Activated CD8-positive, alpha-beta memory T cell treated with anti-CD3 and anti-CD28 coated beads, Interleukin-2, amount 50 U/mL, for 1 hour (primary cell): Measurements from ENCODE around the gene LRRK1.

ENCODE experiments used
- DNase-seq: peaks from one replicate; pipeline ENCODE4 v3.0.0-alpha.2; 2020; ENCODE audit errors: extremely low read depth

The LRRK1 gene

GRCh38 chr15:101056366-101057334 is 137.5 kb downstream of the LRRK1 start:
- DNase-seq: no peak

GRCh38 chr15:101057841-101058407 is 138.8 kb downstream of the LRRK1 start:
- DNase-seq: no peak

- no peak for DNase-seq
These were observed 139.6 kb downstream of the LRRK1 start for GRCh38 chr15:101058735-101059134.

- DNase-seq: no peak
These were observed 140.5 kb downstream of the LRRK1 start for GRCh38 chr15:101059381-101060341.

- no peak for DNase-seq
These were observed 141.7 kb downstream of the LRRK1 start for GRCh38 chr15:101060576-101061551.

- DNase-seq: no peak
These were observed 142.9 kb downstream of the LRRK1 start for GRCh38 chr15:101062063-101062462.

- no peak for DNase-seq
These were observed 143.5 kb downstream of the LRRK1 start for GRCh38 chr15:101062471-101063171.

GRCh38 chr15:101063212-101063611 is 144.1 kb downstream of the LRRK1 start:
- DNase-seq: no peak

- no peak for DNase-seq
These were observed 145.0 kb downstream of the LRRK1 start for GRCh38 chr15:101063891-101064794.

GRCh38 chr15:101064795-101065569 is 145.8 kb downstream of the LRRK1 start:
- DNase-seq: no peak

- DNase-seq: no peak
These were observed 146.5 kb downstream of the LRRK1 start for GRCh38 chr15:101065570-101066221.

GRCh38 chr15:101066501-101067408 is 147.6 kb downstream of the LRRK1 start:
- no peak for DNase-seq

GRCh38 chr15:101067660-101068522 is 148.7 kb downstream of the LRRK1 start:
- DNase-seq: no peak

GRCh38 chr15:101068523-101068960 is 149.4 kb downstream of the LRRK1 start:
- no peak for DNase-seq

GRCh38 chr15:101068961-101069653 is 149.9 kb downstream of the LRRK1 start:
- no peak for DNase-seq
